Gastrocnemius medialis (tissue), 4 donors: ENCODE results near the gene RPL38. TPM values are rescaled to one million over a fixed set of nuclear protein-coding genes. Genes with fewer than 3 reads are reported as not detected.

ENCODE experiments used
- ATAC-seq, 2 donors: fragments of 150-250 bp; one replicate each; pipeline ENCODE4 v1.9.1; 2016
- DNase-seq, 2 donors: peaks; one replicate each; pipeline ENCODE4 v3.0.0-alpha.2; 2019
- H3K27ac ChIP-seq, 4 donors: fragments of 200-600 bp; sonication (generic); 1 replicate in 1 of 4; 2 replicates in 3 of 4; pipeline ENCODE4 v1.5.1; 2016 to 2018; ENCODE audit warnings: mild to moderate bottlenecking in 2 of 4, moderate library complexity in 1 of 4
- H3K27me3 ChIP-seq, 3 donors: fragments of 200-600 bp; sonication (generic) in 2 of 3; 1 replicate in 1 of 3; 2 replicates in 2 of 3; pipeline versions ENCODE4 v1.5.1 to v1.6.0; 2016 to 2019; ENCODE audit warnings: mild to moderate bottlenecking in 1 of 3, moderate library complexity in 1 of 3
- H3K36me3 ChIP-seq, 2 donors: fragments of 200-600 bp; sonication (generic) in 1 of 2; one replicate each; pipeline ENCODE4 v1.5.1; 2017 to 2018
- H3K4me1 ChIP-seq, 2 donors: fragments of 200-600 bp; sonication (generic) in 1 of 2; one replicate each; pipeline ENCODE4 v1.5.1; 2016 to 2017; ENCODE audit warnings: mild to moderate bottlenecking in 2 of 2
- H3K4me3 ChIP-seq, 4 donors: fragments of 200-600 bp; sonication (generic) in 3 of 4; 1 replicate in 1 of 4; 2 replicates in 3 of 4; pipeline ENCODE4 v1.5.1; 2016 to 2019; ENCODE audit warnings: mild to moderate bottlenecking in 2 of 4
- H3K9me3 ChIP-seq, 3 donors: fragments of 200-600 bp; sonication (generic) in 2 of 3; 1 replicate in 1 of 3; 2 replicates in 2 of 3; pipeline ENCODE4 v1.5.1; 2016 to 2019
- POLR2A ChIP-seq, 2 donors: fragments of 450-650 bp; IDR thresholded peaks; one replicate each; pipeline ENCODE4 v1.6.1; 2017; ENCODE audit warnings: antibody characterized with exemption in 2 of 2, mild to moderate bottlenecking in 2 of 2, moderate library complexity in 2 of 2
- in situ Hi-C, 4 donors: fragments of 200-750 bp; cut with MboI; loops; one replicate each; pipeline versions ENCODE4 v1.15.0 to v1.8.0; 2017; ENCODE audit warnings: low sequenced_read_pairs in 4 of 4
- intact Hi-C: fragments of 100-400 bp; cut with DNase I; formaldehyde crosslinking; loops from one replicate; pipeline ENCODE4 v1.15.1; 2023; ENCODE audit warnings: low total_unique reads
- total RNA-seq, 4 donors: library from RNA; depleted of rRNA; stranded (reverse); fragments of >200 nt; gene quantifications; one replicate each; pipeline versions ENCODE4 v1.1.0 to v1.2.3, GENCODE V29; 2016
- TF ChIP-seq, protein P1 (sequence below), 5 experiments: fragments of 450-650 bp in 3 of 5; fragments of 200-600 bp in 2 of 5; sonication (generic) in 2 of 5; IDR thresholded peaks in 4 of 5; conservative IDR thresholded peaks in 1 of 5; 1 replicate in 4 of 5; 2 replicates in 1 of 5; pipeline ENCODE4 v1.5.1; 2016 to 2019; ENCODE audit warnings: antibody characterized with exemption in 5 of 5, mild to moderate bottlenecking in 3 of 5, moderate library complexity in 3 of 5

The RPL38 gene
- total RNA-seq, 4 donors from 2014 or later = 346 to 472 (median 443) TPM

DNA sequence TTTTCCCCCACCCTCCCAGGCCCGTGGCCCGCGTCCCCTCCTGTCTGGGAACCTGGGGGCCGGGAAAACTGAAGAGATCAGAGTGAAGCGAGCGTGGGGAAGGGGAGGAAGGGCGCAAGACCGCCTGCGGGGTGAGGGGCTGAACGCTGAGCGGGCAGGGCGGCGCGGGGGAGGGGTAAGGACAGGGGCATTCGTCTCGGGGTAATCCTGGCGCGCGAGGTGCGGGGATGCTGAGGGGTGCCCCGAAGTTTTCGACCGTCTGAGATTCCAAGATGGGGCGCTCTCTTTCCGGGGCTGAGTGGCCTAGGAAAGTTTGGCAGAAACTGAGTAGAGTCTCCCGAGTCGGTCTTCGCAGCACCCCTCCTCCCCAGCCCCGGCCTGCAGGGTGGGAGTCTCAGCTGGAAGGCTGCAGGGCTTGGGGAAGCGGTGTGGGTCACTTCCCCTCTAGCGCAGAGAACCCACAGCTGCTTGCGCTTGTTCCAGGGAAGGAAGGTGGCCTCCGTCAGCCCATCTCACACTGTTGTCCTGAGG, 10.4 kb downstream of the RPL38 start:
- peak; percentile 7 to 9 for ATAC-seq
- DNase-seq = peak in 1 of 2 donors; percentile 30
- H3K27me3 ChIP-seq = no peaks in the 10 kb centered on the region
- peaks cover 0 to 13% of the 10 kb centered on the region in 2 donors for H3K36me3 ChIP-seq
- H3K4me3 ChIP-seq = peak overlapping the region; percentile 63 to 89 (median 69)
- H3K9me3 ChIP-seq = no peaks in the 10 kb centered on the region
- TF ChIP-seq, protein P1, sequence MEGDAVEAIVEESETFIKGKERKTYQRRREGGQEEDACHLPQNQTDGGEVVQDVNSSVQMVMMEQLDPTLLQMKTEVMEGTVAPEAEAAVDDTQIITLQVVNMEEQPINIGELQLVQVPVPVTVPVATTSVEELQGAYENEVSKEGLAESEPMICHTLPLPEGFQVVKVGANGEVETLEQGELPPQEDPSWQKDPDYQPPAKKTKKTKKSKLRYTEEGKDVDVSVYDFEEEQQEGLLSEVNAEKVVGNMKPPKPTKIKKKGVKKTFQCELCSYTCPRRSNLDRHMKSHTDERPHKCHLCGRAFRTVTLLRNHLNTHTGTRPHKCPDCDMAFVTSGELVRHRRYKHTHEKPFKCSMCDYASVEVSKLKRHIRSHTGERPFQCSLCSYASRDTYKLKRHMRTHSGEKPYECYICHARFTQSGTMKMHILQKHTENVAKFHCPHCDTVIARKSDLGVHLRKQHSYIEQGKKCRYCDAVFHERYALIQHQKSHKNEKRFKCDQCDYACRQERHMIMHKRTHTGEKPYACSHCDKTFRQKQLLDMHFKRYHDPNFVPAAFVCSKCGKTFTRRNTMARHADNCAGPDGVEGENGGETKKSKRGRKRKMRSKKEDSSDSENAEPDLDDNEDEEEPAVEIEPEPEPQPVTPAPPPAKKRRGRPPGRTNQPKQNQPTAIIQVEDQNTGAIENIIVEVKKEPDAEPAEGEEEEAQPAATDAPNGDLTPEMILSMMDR (IDR thresholded peaks at IDR 0.05 in 4 of 5, conservative IDR thresholded peaks at IDR 0.05 in 1 of 5) = peak in 1 of 5 experiments; percentile 1
- no peak for TF ChIP-seq POLR2A (IDR thresholded peaks at IDR 0.05)
- H3K27ac ChIP-seq = peak overlapping the region; percentile 88 to 96 (median 94)
- intact Hi-C loops = loop anchor here (1.0 to 10.0 kb wide), 6 partner anchors 11 to 658 kb away; partner anchors contain the start of genes BTBD17, FDXR, GPR142 and NAT9
- in situ Hi-C loops = loop anchor here in 3 of 4 donors (5.0 to 25.0 kb wide), 4 partner anchors 83 to 273 kb away; partner anchors contain the start of genes BTBD17 (in 1 of the 3) and GPR142 (in 1 of the 3)
- peaks cover 63 to 65% of the 10 kb centered on the region in 2 donors for H3K4me1 ChIP-seq

DNA sequence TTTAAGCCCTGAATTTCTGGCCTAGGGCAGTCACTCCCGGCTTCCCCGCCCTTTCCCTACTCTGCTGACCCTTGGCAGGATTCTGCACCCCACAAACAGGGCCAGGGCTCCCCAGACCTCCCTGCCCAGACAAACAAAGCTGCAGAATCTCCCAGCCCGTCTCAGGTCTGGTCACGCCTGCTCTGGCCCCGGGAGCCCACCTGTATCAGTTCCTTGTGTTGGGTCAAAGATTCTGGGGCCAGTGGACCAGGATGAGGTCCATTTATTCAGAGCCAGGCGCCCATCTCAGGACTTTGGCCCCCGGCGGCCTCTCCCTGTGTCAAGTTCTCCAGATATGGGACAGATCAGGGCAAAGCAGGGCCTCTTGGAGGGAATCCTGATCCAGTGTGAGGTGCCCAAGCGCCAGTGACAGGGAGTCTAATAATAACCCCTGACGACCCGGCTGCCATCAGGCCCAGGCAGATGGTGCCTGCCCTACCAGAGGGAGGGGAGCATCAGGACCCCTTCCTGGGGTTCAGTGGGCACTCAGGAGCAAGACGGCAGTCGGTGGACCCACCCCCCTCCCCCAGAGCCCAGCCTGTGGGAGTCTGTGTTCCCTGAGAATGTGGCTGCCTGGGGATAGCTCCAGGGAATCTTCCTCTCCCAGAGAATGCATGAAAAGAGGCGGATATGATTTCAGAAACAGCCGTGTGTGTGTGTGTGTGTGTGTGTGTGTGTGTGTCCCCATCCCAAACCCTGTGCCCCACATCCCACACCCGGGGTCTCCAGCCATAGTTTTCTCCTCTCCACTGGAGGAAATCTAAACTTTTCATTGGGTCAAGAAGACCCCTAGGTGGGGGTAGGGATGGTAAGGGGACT, 11.2 kb downstream of the RPL38 start:
- Histone ChIP-seq H3K4me1 (peaks cover 63 to 65% of the 10 kb centered on the region in 2 donors), H3K27ac (peak overlapping the region; percentile 88 to 96 (median 94)), H3K36me3 (peaks cover 0 to 5% of the 10 kb centered on the region in 2 donors), H3K27me3 (no peaks in the 10 kb centered on the region), H3K9me3 (no peaks in the 10 kb centered on the region), H3K4me3 (peak overlapping the region; percentile 63 to 89 (median 69))
- ATAC-seq (peak; percentile 58 to 60), DNase-seq (peak; percentile 53 to 78)
- intact Hi-C loops (loop anchor here (5.0 to 10.0 kb wide), 5 partner anchors 150 to 658 kb away; partner anchors contain the start of genes BTBD17, FDXR, GPR142 and NAT9), in situ Hi-C loops (loop anchor here in 3 of 4 donors (5.0 to 25.0 kb wide), 4 partner anchors 83 to 273 kb away; partner anchors contain the start of genes BTBD17 (in 1 of the 3) and GPR142 (in 1 of the 3))
- TF ChIP-seq POLR2A (IDR thresholded peaks at IDR 0.05) = peak in 1 of 2 donors; percentile 2
- TF ChIP-seq, protein P1 (IDR thresholded peaks at IDR 0.05 in 4 of 5, conservative IDR thresholded peaks at IDR 0.05 in 1 of 5) = no peak

DNA sequence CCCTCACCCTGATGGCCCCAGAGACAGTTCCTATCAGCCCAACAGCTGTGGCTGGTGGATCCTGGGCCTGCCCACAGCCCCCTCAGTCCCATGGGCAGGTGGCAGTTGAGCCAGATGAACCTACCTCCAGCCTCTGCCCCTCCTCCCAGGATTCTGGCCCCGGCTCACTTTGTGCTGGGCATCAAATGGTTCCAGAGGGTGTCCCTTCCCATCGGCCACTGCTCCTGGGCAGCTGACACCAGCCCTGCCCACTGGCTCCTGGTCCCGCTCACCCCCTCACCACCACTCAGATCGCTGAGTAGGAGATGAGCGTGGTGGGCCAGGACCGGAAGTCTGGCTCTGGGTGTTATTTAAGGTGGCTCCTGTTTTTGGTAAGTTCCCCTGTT, 11.9 kb downstream of the RPL38 start:
- Histone ChIP-seq H3K27ac (peak overlapping the region; percentile 88 to 96 (median 94)), H3K9me3 (no peaks in the 10 kb centered on the region), H3K4me1 (peaks cover 58 to 63% of the 10 kb centered on the region in 2 donors), H3K36me3 (no peaks in the 10 kb centered on the region), H3K27me3 (no peaks in the 10 kb centered on the region), H3K4me3 (peak overlapping the region; percentile 63 to 89 (median 69))
- ATAC-seq = peak; percentile 25 to 31
- peak in 1 of 2 donors; percentile 79 for DNase-seq
- peak; percentile 68 to 69 for TF ChIP-seq POLR2A (IDR thresholded peaks at IDR 0.05)
- TF ChIP-seq, protein P1 (IDR thresholded peaks at IDR 0.05 in 4 of 5, conservative IDR thresholded peaks at IDR 0.05 in 1 of 5) = no peak
- intact Hi-C loops (loop anchor here (10.0 kb wide), 3 partner anchors 149 to 559 kb away; partner anchors contain the start of genes BTBD17, GPR142 and NAT9), in situ Hi-C loops (loop anchor here in 3 of 4 donors (10.0 to 25.0 kb wide), 3 partner anchors 147 to 272 kb away; partner anchors contain the start of genes BTBD17 (in 1 of the 3) and GPR142 (in 1 of the 3))

DNA sequence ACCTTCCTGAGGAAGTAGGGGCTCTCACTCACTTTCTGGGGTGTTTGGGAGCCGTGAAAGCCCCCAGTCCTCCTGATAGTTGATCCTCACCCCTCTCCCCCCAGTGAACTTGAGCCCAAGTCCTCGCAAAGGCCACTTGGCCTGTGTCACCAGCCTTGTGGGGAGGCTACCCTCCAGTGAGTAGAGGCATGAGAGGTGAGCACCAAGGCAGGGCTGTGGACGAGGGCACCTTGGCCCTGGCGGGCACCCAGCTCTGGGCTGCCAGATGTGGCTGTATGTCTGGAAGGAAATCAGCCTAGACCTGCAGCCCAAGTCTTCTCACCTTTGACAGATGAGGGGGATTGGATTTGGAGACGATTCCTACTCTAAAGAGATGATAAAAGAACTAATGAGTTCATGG, 13.0 kb downstream of the RPL38 start:
- intact Hi-C loops (loop anchor here (10.0 kb wide), 3 partner anchors 148 to 558 kb away; partner anchors contain the start of genes BTBD17, GPR142 and NAT9), in situ Hi-C loops (loop anchor here in 3 of 4 donors (10.0 to 25.0 kb wide), 3 partner anchors 146 to 271 kb away; partner anchors contain the start of genes BTBD17 (in 1 of the 3) and GPR142 (in 1 of the 3))
- H3K9me3 ChIP-seq = no peaks in the 10 kb centered on the region
- H3K27me3 ChIP-seq = no peaks in the 10 kb centered on the region
- no peaks in the 10 kb centered on the region for H3K36me3 ChIP-seq
- peaks cover 48 to 53% of the 10 kb centered on the region in 2 donors for H3K4me1 ChIP-seq
- TF ChIP-seq, protein P1 (IDR thresholded peaks at IDR 0.05 in 4 of 5, conservative IDR thresholded peaks at IDR 0.05 in 1 of 5) = no peak
- no peak for TF ChIP-seq POLR2A (IDR thresholded peaks at IDR 0.05)
- DNase-seq (no peak), ATAC-seq (no peak)
- H3K4me3 ChIP-seq = no peak overlapping the region
- peak overlapping the region; percentile 88 to 96 (median 94) for H3K27ac ChIP-seq
